Left ventricle myocardium superior (tissue), 1 donor: ENCODE results near the gene SSNA1. TPM values are rescaled to one million over a fixed set of nuclear protein-coding genes. Genes with fewer than 3 reads are reported as not detected.

Experiments
- ATAC-seq: fragments of 200-7000 bp; cut with Tn5 transposase; one replicate; pipeline ENCODE4 v1.9.1; 2020; ENCODE audit warnings: mild to moderate bottlenecking, moderate library complexity
- DNase-seq: peaks from one replicate; pipeline ENCODE4 v3.0.0-alpha.2; 2020
- intact Hi-C: fragments of 100-400 bp; cut with micrococcal nuclease; formaldehyde crosslinking; loops from one replicate; pipeline ENCODE4 v1.11.0; 2022
- total RNA-seq: library from RNA; stranded (reverse); fragmentation: NEBNext Ultra II Directional; extraction: Animal tissue kit (Norgen Biotek cat#: 25700); gene quantifications from one replicate; pipeline ENCODE4 v1.2.1, GENCODE V29; 2021
- donor health status: DM: no; HTN: yes; CAD: no; lungs with severe emphysema.

Gene SSNA1
- total RNA-seq, 1 donor from 2014 or later = 77.7 TPM

- no peak for ATAC-seq
- intact Hi-C loops = no loop called here
Observed at GRCh38 chr9:137193771-137194170, 5.3 kb downstream of the SSNA1 start.

GRCh38 chr9:137194388-137194787 is 5.9 kb downstream of the SSNA1 start:
- intact Hi-C loops = no loop called here
- ATAC-seq (peak; percentile 83), DNase-seq (peak; percentile 93)

More at GRCh38 chr9:137193771-137194170, 5.3 kb downstream of the SSNA1 start:
- DNase-seq = no peak

GRCh38 chr9:137194909-137195308 is 6.4 kb downstream of the SSNA1 start:
- no peak for DNase-seq
- ATAC-seq = no peak
- intact Hi-C loops = no loop called here

GRCh38 chr9:137195525-137196220 is 7.2 kb downstream of the SSNA1 start:
- ATAC-seq = peak; percentile 5
- DNase-seq = no peak
- intact Hi-C loops = no loop called here

GRCh38 chr9:137198051-137198901 is 9.8 kb downstream of the SSNA1 start:
- ATAC-seq (no peak), DNase-seq (no peak)

GRCh38 chr9:137198902-137199283 is 10.4 kb downstream of the SSNA1 start:
- ATAC-seq (no peak), DNase-seq (no peak)
- intact Hi-C loops = no loop called here

More at GRCh38 chr9:137198051-137198901, 9.8 kb downstream of the SSNA1 start:
- intact Hi-C loops = no loop called here

GRCh38 chr9:137199411-137200121 is 11.1 kb downstream of the SSNA1 start:
- intact Hi-C loops = no loop called here
- ATAC-seq = no peak
- DNase-seq = no peak

- peak; percentile 100 for DNase-seq
- peak; percentile 96 for ATAC-seq
- intact Hi-C loops = no loop called here
Observed at GRCh38 chr9:137200311-137201204, 12.1 kb downstream of the SSNA1 start, which contains the start of gene TPRN. TSS of gene TPRN (minus strand) at chr9:137200741. CDS start at chr9:137200711, 30 bp downstream.

- ATAC-seq (no peak), DNase-seq (no peak)
- intact Hi-C loops = no loop called here
Observed at GRCh38 chr9:137201205-137201868, 12.9 kb downstream of the SSNA1 start.

GRCh38 chr9:137202966-137203365 is 14.5 kb downstream of the SSNA1 start:
- intact Hi-C loops = no loop called here
- no peak for DNase-seq
- no peak for ATAC-seq

- DNase-seq (no peak), ATAC-seq (no peak)
- intact Hi-C loops = no loop called here
Observed at GRCh38 chr9:137204731-137205125, 16.3 kb downstream of the SSNA1 start.

- intact Hi-C loops = no loop called here
- peak; percentile 56 for ATAC-seq
- DNase-seq = peak; percentile 95
Observed at GRCh38 chr9:137205126-137206069, 16.9 kb downstream of the SSNA1 start, which contains the start of the genes NDOR1 and TMEM203. TSS of gene NDOR1 (plus strand) at chr9:137205700. CDS start at chr9:137205778, 78 bp downstream. TSS of gene TMEM203 (minus strand) at chr9:137205648. CDS start at chr9:137205414, 234 bp downstream.

GRCh38 chr9:137206602-137207001 is 18.1 kb downstream of the SSNA1 start:
- ATAC-seq (no peak), DNase-seq (no peak)
- intact Hi-C loops = no loop called here

- intact Hi-C loops = no loop called here
- DNase-seq (no peak), ATAC-seq (no peak)
Observed at GRCh38 chr9:137211532-137211931, 23.1 kb downstream of the SSNA1 start.

- DNase-seq = no peak
Observed at GRCh38 chr9:137212520-137212919, 24.0 kb downstream of the SSNA1 start.

GRCh38 chr9:137213160-137214060 is 24.9 kb downstream of the SSNA1 start:
- ATAC-seq (no peak), DNase-seq (no peak)
- intact Hi-C loops = no loop called here

More at GRCh38 chr9:137212520-137212919, 24.0 kb downstream of the SSNA1 start:
- no peak for ATAC-seq
- intact Hi-C loops = no loop called here
